SK-N-SH (cell line): ENCODE measurements around the gene HSPH1. TPM values are rescaled to one million over a fixed set of nuclear protein-coding genes. Genes with fewer than 3 reads are reported as not detected.

Source experiments
- CTCF ChIA-PET: fragments of 300-600, 350-600 bp; formaldehyde crosslinking; extraction: SDS; loops from one replicate; lab custom pipeline; 2021; lab: Yijun Ruan, JAX
- POLR2A ChIA-PET: fragments of 350-600 bp; sonication (Branson Sonifier 250); formaldehyde crosslinking; extraction: SDS; loops from one replicate; lab custom pipeline; 2020; ENCODE audit warnings: antibody characterized with exemption, inconsistent platforms; lab: Yijun Ruan, JAX
- DNase-seq: peaks from one replicate; pipeline ENCODE4 v3.0.0; 2012
- H2AFZ ChIP-seq: fragments of 200-600 bp; sonication (generic); 2 replicates; pipeline ENCODE4 v1.8.1; 2016; ENCODE audit warnings: antibody characterized with exemption, mild to moderate bottlenecking, low read depth
- H3F3A ChIP-seq: fragments of 200-600 bp; sonication (generic); replicated peaks from 2 replicates; pipeline ENCODE3; 2016; ENCODE audit warnings: antibody characterized with exemption, mild to moderate bottlenecking; ENCODE audit not compliant: insufficient read depth
- H3K27ac ChIP-seq, 2 experiments: fragments of 200-500 bp in 1 of 2; fragments of 200-600 bp in 1 of 2; sonication (Bioruptor generic) in 1 of 2; sonication (generic), shearing (Covaris generic) in 1 of 2; 2 replicates each; pipeline versions ENCODE4 v1.5.1 to v1.6.1; 2014 to 2016; ENCODE audit warnings: low read depth in 2 of 2, inconsistent platforms in 1 of 2, low read length in 1 of 2, mild to moderate bottlenecking in 1 of 2, mixed read lengths in 1 of 2
- H3K27me3 ChIP-seq: fragments of 200-600 bp; sonication (generic), shearing (Covaris generic); 2 replicates; pipeline ENCODE4 v1.6.1; 2016; ENCODE audit warnings: mixed run types; ENCODE audit not compliant: insufficient read depth
- H3K36me3 ChIP-seq, 2 experiments: fragments of 200-500 bp in 1 of 2; fragments of 200-600 bp in 1 of 2; sonication (Bioruptor generic) in 1 of 2; sonication (generic) in 1 of 2; replicated peaks in 1 of 2; 2 replicates each; pipeline versions ENCODE3 to v1.5.1; 2014 to 2016; ENCODE audit warnings: low read length in 1 of 2, mild to moderate bottlenecking in 1 of 2; ENCODE audit not compliant: insufficient read depth in 2 of 2, control insufficient read depth in 1 of 2
- H3K4me1 ChIP-seq, 2 experiments: fragments of 200-500 bp in 1 of 2; fragments of 200-600 bp in 1 of 2; sonication (Bioruptor generic) in 1 of 2; sonication (generic), shearing (Covaris generic) in 1 of 2; 2 replicates each; pipeline versions ENCODE4 v1.5.1 to v1.6.1; 2014 to 2016; ENCODE audit warnings: low read depth in 1 of 2, low read length in 1 of 2, mixed run types in 1 of 2; ENCODE audit not compliant: insufficient read depth in 2 of 2, control insufficient read depth in 1 of 2
- H3K4me2 ChIP-seq: fragments of 200-600 bp; sonication (generic), shearing (Covaris generic); 2 replicates; pipeline ENCODE4 v1.6.1; 2017; ENCODE audit warnings: mixed run types
- H3K4me3 ChIP-seq, 2 experiments: fragments of 200-500 bp in 1 of 2; fragments of 200-600 bp in 1 of 2; sonication (Bioruptor generic) in 1 of 2; sonication (generic), shearing (Covaris generic) in 1 of 2; 2 replicates each; pipeline versions ENCODE4 v1.5.1 to v1.8.1; 2014 to 2016; ENCODE audit warnings: low read depth in 2 of 2, inconsistent platforms in 1 of 2, low read length in 1 of 2, mild to moderate bottlenecking in 1 of 2, mixed read lengths in 1 of 2, moderate library complexity in 1 of 2
- H3K79me2 ChIP-seq: fragments of 200-600 bp; sonication (generic); 2 replicates; pipeline ENCODE4 v1.8.1; 2017; ENCODE audit warnings: mild to moderate bottlenecking; ENCODE audit not compliant: insufficient read depth
- H3K9ac ChIP-seq: fragments of 200-600 bp; sonication (generic); 2 replicates; pipeline ENCODE4 v1.6.1; 2017; ENCODE audit warnings: mixed run types
- H3K9me2 ChIP-seq: fragments of 200-600 bp; sonication (generic); 2 replicates; pipeline ENCODE4 v1.6.1; 2017; ENCODE audit warnings: mixed run types
- H3K9me3 ChIP-seq: fragments of 200-600 bp; sonication (generic); 2 replicates; pipeline ENCODE4 v1.6.1; 2017; ENCODE audit warnings: mixed run types, mild to moderate bottlenecking, moderate library complexity
- H4K20me1 ChIP-seq: fragments of 200-600 bp; sonication (generic); 2 replicates; pipeline ENCODE4 v1.6.1; 2017; ENCODE audit warnings: mild to moderate bottlenecking, mixed run types; ENCODE audit not compliant: insufficient read depth
- ELF1 ChIP-seq: IDR thresholded peaks from 2 replicates; pipeline ENCODE4 v1.4.0; 2012
- EP300 ChIP-seq, 2 experiments: IDR thresholded peaks; 2 replicates each; pipeline versions ENCODE4 v1.4.0 to v1.6.1; 2012; ENCODE audit warnings: borderline replicate concordance in 1 of 2, low read depth in 1 of 2, low read length in 1 of 2
- EZH2phosphoT487 ChIP-seq: fragments of 200-600 bp; sonication (generic); IDR thresholded peaks from 2 replicates; pipeline ENCODE4 v1.6.1; 2017; ENCODE audit warnings: low read depth, mixed run types, mild to moderate bottlenecking, antibody characterized with exemption, moderate library complexity, borderline replicate concordance
- FOXM1 ChIP-seq: IDR thresholded peaks from 2 replicates; pipeline ENCODE4 v1.4.0; 2012; ENCODE audit warnings: low read depth, mild to moderate bottlenecking
- GABPA ChIP-seq: IDR thresholded peaks from 2 replicates; pipeline ENCODE4 v1.4.0; 2012; ENCODE audit warnings: low read depth, mild to moderate bottlenecking
- GATA2 ChIP-seq: sonication (generic); formaldehyde crosslinking; IDR thresholded peaks from 2 replicates; pipeline ENCODE4 v1.5.0; 2020; ENCODE audit warnings: mild to moderate bottlenecking, missing genetic modification reagents
- MAX ChIP-seq: IDR thresholded peaks from 2 replicates; pipeline ENCODE4 v1.4.0; 2012; ENCODE audit warnings: low read depth
- MEF2A ChIP-seq: IDR thresholded peaks from 2 replicates; pipeline ENCODE4 v1.4.0; 2012; ENCODE audit warnings: low read depth, borderline replicate concordance
- MXI1 ChIP-seq: IDR thresholded peaks from 2 replicates; pipeline ENCODE4 v1.6.1; 2012; ENCODE audit warnings: mild to moderate bottlenecking, low read depth, low read length, improper control_type of control experiment
- NFIC ChIP-seq: IDR thresholded peaks from 2 replicates; pipeline ENCODE4 v1.4.0; 2012; ENCODE audit warnings: borderline replicate concordance
- NRF1 ChIP-seq: IDR thresholded peaks from 2 replicates; pipeline ENCODE4 v1.6.1; 2012; ENCODE audit warnings: low read depth, mild to moderate bottlenecking, low read length
- POLR2AphosphoS5 ChIP-seq: IDR thresholded peaks from 2 replicates; pipeline ENCODE4 v1.6.1; 2012; ENCODE audit warnings: low read depth, low read length
- RCOR1 ChIP-seq: fragments of 150-350 bp; IDR thresholded peaks from 2 replicates; pipeline ENCODE4 v1.6.1; 2017; ENCODE audit warnings: antibody characterized with exemption, low read length
- REST ChIP-seq: IDR thresholded peaks from 2 replicates; pipeline ENCODE4 v1.6.1; 2012; ENCODE audit warnings: mild to moderate bottlenecking, low read depth, low read length, moderate library complexity
- RXRA ChIP-seq: IDR thresholded peaks from 2 replicates; pipeline ENCODE4 v1.4.0; 2012; ENCODE audit warnings: low read depth, mild to moderate bottlenecking, borderline replicate concordance
- SIN3A ChIP-seq: IDR thresholded peaks from 2 replicates; pipeline ENCODE4 v1.6.1; 2012; ENCODE audit warnings: low read depth, mild to moderate bottlenecking, low read length, moderate library complexity, borderline replicate concordance
- SMC3 ChIP-seq: IDR thresholded peaks from 2 replicates; pipeline ENCODE4 v1.6.1; 2012; ENCODE audit warnings: low read depth, low read length, improper control_type of control experiment
- TAF1 ChIP-seq: IDR thresholded peaks from 2 replicates; pipeline ENCODE4 v1.6.1; 2012; ENCODE audit warnings: low read depth, mild to moderate bottlenecking, low read length, moderate library complexity, borderline replicate concordance
- USF1 ChIP-seq: IDR thresholded peaks from 2 replicates; pipeline ENCODE4 v1.4.0; 2012; ENCODE audit warnings: low read depth, borderline replicate concordance
- YY1 ChIP-seq: IDR thresholded peaks from 2 replicates; pipeline ENCODE4 v1.4.0; 2012; ENCODE audit warnings: low read depth, mild to moderate bottlenecking
- ZBTB33 ChIP-seq: IDR thresholded peaks from 2 replicates; pipeline ENCODE4 v1.4.0; 2012; ENCODE audit warnings: low read depth, borderline replicate concordance
- WGBS: methylation state at CpG from one replicate; pipeline ENCODE4 v1.1.6; 2017; ENCODE audit warnings: low lambda C conversion rate; 5-methylcytosine and 5-hydroxymethylcytosine counted together
- polyA plus RNA-seq, 3 experiments: library from polyadenylated mRNA; depleted of rRNA; stranded (reverse); fragments of >200 nt; gene quantifications; 2 replicates each; pipeline ENCODE4 v1.2.3, GENCODE V29; 2012

The HSPH1 gene
- polyA plus RNA-seq, 1 of the 3 experiments (the other 2 are of a cell fraction), result 32.8 TPM

GRCh38 chr13:31166591-31166990, 4.9 kb upstream of the HSPH1 start:
- no peaks in the 10 kb centered on the region for H3K9me2 ChIP-seq
- H3K36me3 ChIP-seq, result no peaks in the 10 kb centered on the region
- H3K9me3 ChIP-seq, result no peaks in the 10 kb centered on the region
- H3K79me2 ChIP-seq, result no peaks in the 10 kb centered on the region
- no peak overlapping the region for H2AFZ ChIP-seq
- H4K20me1 ChIP-seq, result no peaks in the 10 kb centered on the region
- ChIA-PET POLR2A (no interaction called here), CTCF (no interaction called here)
- H3K27ac ChIP-seq, result no peak overlapping the region
- TF ChIP-seq SMC3 (no peak), MEF2A (no peak), FOXM1 (no peak), REST (no peak), GATA2 (CRISPR knock-in tag) (no peak), EZH2phosphoT487 (no peak), ELF1 (no peak), NRF1 (no peak), EP300 (IDR thresholded peaks at IDR 0.05; ENCODE audit: borderline replicate concordance in 1 of 2, low read depth in 1 of 2, low read length in 1 of 2) (no peak), RCOR1 (no peak), SIN3A (no peak), RXRA (no peak), NFIC (no peak), MXI1 (no peak)
- 39% methylated on average over 3 of the region's 3 CpGs for WGBS
- H3K9ac ChIP-seq, result no peak overlapping the region
- H3K4me1 ChIP-seq, result peaks cover 0 to 3% of the 10 kb centered on the region in 2 experiments; a peak in 1 of 4 replicates
- H3F3A ChIP-seq, result peaks cover 4% of the 10 kb centered on the region
- no peak for DNase-seq
- H3K4me2 ChIP-seq, result no peak overlapping the region
- no peak overlapping the region for H3K4me3 ChIP-seq
- no peaks in the 10 kb centered on the region for H3K27me3 ChIP-seq

- H3K4me1 ChIP-seq, result peaks cover 0 to 15% of the 10 kb centered on the region in 2 experiments; a peak in 2 of 4 replicates
- peaks cover 10 to 15% of the 10 kb centered on the region in 2 experiments for H3K36me3 ChIP-seq
- H3K79me2 ChIP-seq, result peaks cover 41% of the 10 kb centered on the region
- H3K27me3 ChIP-seq, result no peaks in the 10 kb centered on the region
- H3K9ac ChIP-seq, result peak overlapping the region; percentile 87
- WGBS, result 2% methylated on average over 22 of the region's 34 CpGs
- H3K4me3 ChIP-seq, result peak overlapping the region; percentile 86 to 98
- peak; percentile 89 for DNase-seq
- peak overlapping the region; percentile 92 to 96 for H3K27ac ChIP-seq
- H3F3A ChIP-seq, result no peaks in the 10 kb centered on the region
- peak overlapping the region; percentile 87 for H2AFZ ChIP-seq
- no peaks in the 10 kb centered on the region for H3K9me2 ChIP-seq
- ChIA-PET CTCF (interaction anchor here (0.8 to 3.0 kb wide), 3 partner anchors 38 to 297 kb away, joined by 3 to 11 read pairs (median 10); partner anchors contain the start of gene B3GLCT), POLR2A (interaction anchor here (0.6 kb wide), 1 partner anchor 78 kb away, joined by 3 read pairs; no protein-coding TSS in a partner anchor)
- peak overlapping the region; percentile 92 for H3K4me2 ChIP-seq
- peaks cover 19% of the 10 kb centered on the region for H4K20me1 ChIP-seq
- no peaks in the 10 kb centered on the region for H3K9me3 ChIP-seq
- peak; percentile 60 for TF ChIP-seq ELF1
- TF ChIP-seq GABPA, result peak; percentile 55
- peak; percentile 80; the same call in 1 of the 2 replicates for TF ChIP-seq SIN3A
- peak; percentile 74; the same call in 1 of the 2 replicates for TF ChIP-seq POLR2AphosphoS5
- peak; percentile 8; the same call in 1 of the 2 replicates for TF ChIP-seq MAX
- TF ChIP-seq TAF1, result peak; percentile 39; the same call in 1 of the 2 replicates
- no peak for TF ChIP-seq USF1
- TF ChIP-seq FOXM1, result no peak
- TF ChIP-seq ZBTB33, result peak; percentile 98
- 0 out of 2 replicates have a peak, but pooled peaks have one; percentile 31 for TF ChIP-seq YY1
Measured at GRCh38 chr13:31162151-31163008, 676 bp upstream of the HSPH1 start.
